IMR-90 (cell line): Measurements from ENCODE around the gene RPUSD1. TPM values are rescaled to one million over a fixed set of nuclear protein-coding genes. Genes with fewer than 3 reads are reported as not detected.

Source experiments
- ATAC-seq: fragments of 200-7000 bp; cut with Tn5 transposase; 2 replicates; pipeline ENCODE4 v1.9.1; 2020; ENCODE audit warnings: low read depth, mild to moderate bottlenecking, moderate library complexity
- BruUV-seq: library from RNA; stranded (reverse); fragments of 400-500 nt; replicated peaks from 2 replicates; lab custom pipeline; 2021; lab: Mats Ljungman, UMichigan
- CTCF ChIA-PET: fragments of 300-600 bp; formaldehyde crosslinking; extraction: SDS; loops from one replicate; lab custom pipeline; 2021; ENCODE audit warnings: antibody characterized with exemption; lab: Yijun Ruan, JAX
- POLR2A ChIA-PET: fragments of 300-600 bp; sonication (Branson Sonifier 250); formaldehyde crosslinking; loops from one replicate; lab custom pipeline; 2022; ENCODE audit warnings: antibody characterized with exemption; ENCODE audit not compliant: unreplicated experiment; lab: Charles Lee
- DNase-seq: peaks from one replicate; pipeline ENCODE4 v3.0.0; 2013
- H2AFZ ChIP-seq: replicated peaks from 2 replicates; pipeline ENCODE3; 2013; ENCODE audit warnings: low read length, mild to moderate bottlenecking; ENCODE audit not compliant: poor library complexity
- H2AK5ac ChIP-seq: 2 replicates; pipeline ENCODE4 v1.6.1; 2013; ENCODE audit warnings: low read depth, low read length, inconsistent platforms
- H2AK9ac ChIP-seq: replicated peaks from 2 replicates; pipeline ENCODE3; 2013; ENCODE audit warnings: mild to moderate bottlenecking, low read depth, low read length, moderate library complexity; ENCODE audit not compliant: poor library complexity
- H2BK120ac ChIP-seq: 2 replicates; pipeline ENCODE4 v1.6.1; 2013; ENCODE audit warnings: low read depth, low read length, inconsistent platforms
- H2BK15ac ChIP-seq: 3 replicates; pipeline ENCODE4 v1.6.1; 2013; ENCODE audit warnings: low read depth, low read length, inconsistent platforms
- H2BK20ac ChIP-seq: 2 replicates; pipeline ENCODE4 v1.6.1; 2013; ENCODE audit warnings: low read depth, mild to moderate bottlenecking, inconsistent platforms, low read length, moderate library complexity
- H2BK5ac ChIP-seq: 2 replicates; pipeline ENCODE4 v1.6.1; 2013; ENCODE audit warnings: mild to moderate bottlenecking, low read depth, low read length, inconsistent platforms; ENCODE audit not compliant: poor library complexity, severe bottlenecking
- H3K14ac ChIP-seq: replicated peaks from 2 replicates; pipeline ENCODE4 v1.6.1; 2013; ENCODE audit warnings: low read depth, low read length, inconsistent platforms
- H3K18ac ChIP-seq: 2 replicates; pipeline ENCODE4 v1.6.1; 2013; ENCODE audit warnings: low read depth, low read length, control low read depth
- H3K23ac ChIP-seq: 2 replicates; pipeline ENCODE4 v1.6.1; 2013; ENCODE audit warnings: low read depth, low read length, inconsistent platforms
- H3K27ac ChIP-seq: 2 replicates; pipeline ENCODE4 v1.5.1; 2013; ENCODE audit warnings: mild to moderate bottlenecking, control low read depth, low read length; ENCODE audit not compliant: insufficient read depth
- H3K27me3 ChIP-seq: 2 replicates; pipeline ENCODE4 v1.6.1; 2013; ENCODE audit warnings: low read length; ENCODE audit not compliant: control insufficient read depth, insufficient read depth
- H3K36me3 ChIP-seq: 2 replicates; pipeline ENCODE4 v1.6.1; 2013; ENCODE audit warnings: low read length, mixed read lengths; ENCODE audit not compliant: control insufficient read depth, insufficient read depth
- H3K4ac ChIP-seq: 2 replicates; pipeline ENCODE4 v1.6.1; 2013; ENCODE audit warnings: low read depth, low read length, inconsistent platforms
- H3K4me1 ChIP-seq: 2 replicates; pipeline ENCODE4 v1.6.1; 2013; ENCODE audit warnings: low read length, mixed read lengths; ENCODE audit not compliant: control insufficient read depth, insufficient read depth
- H3K4me2 ChIP-seq: 2 replicates; pipeline ENCODE4 v1.6.1; 2013; ENCODE audit warnings: low read depth, mild to moderate bottlenecking, control low read depth, low read length, moderate library complexity
- H3K4me3 ChIP-seq: 2 replicates; pipeline ENCODE4 v1.5.1; 2013; ENCODE audit warnings: low read depth, mild to moderate bottlenecking, control low read depth, low read length, moderate library complexity; ENCODE audit not compliant: insufficient read depth
- H3K56ac ChIP-seq: 2 replicates; pipeline ENCODE4 v1.6.1; 2013; ENCODE audit warnings: low read length, inconsistent platforms; ENCODE audit not compliant: insufficient read depth; ENCODE audit errors: extremely low read depth
- H3K79me1 ChIP-seq, 2 experiments: 2 replicates each; pipeline ENCODE4 v1.6.1; 2013; ENCODE audit warnings: low read length in 2 of 2, inconsistent platforms in 1 of 2, low read depth in 1 of 2
- H3K9ac ChIP-seq: 2 replicates; pipeline ENCODE4 v1.6.1; 2013; ENCODE audit warnings: low read depth, low read length, control low read depth
- H3K9me1 ChIP-seq: 2 replicates; pipeline ENCODE4 v1.6.1; 2013; ENCODE audit warnings: low read length, inconsistent platforms; ENCODE audit not compliant: insufficient read depth
- H3K9me3 ChIP-seq: 2 replicates; pipeline ENCODE4 v1.6.1; 2013; ENCODE audit warnings: low read length; ENCODE audit not compliant: control insufficient read depth, insufficient read depth
- H4K20me1 ChIP-seq: 2 replicates; pipeline ENCODE4 v1.6.1; 2013; ENCODE audit warnings: low read length, inconsistent platforms; ENCODE audit not compliant: insufficient read depth
- H4K5ac ChIP-seq: 2 replicates; pipeline ENCODE4 v1.6.1; 2013; ENCODE audit warnings: mild to moderate bottlenecking, low read depth, low read length, control low read depth
- H4K8ac ChIP-seq, 2 experiments: 2 replicates each; pipeline ENCODE4 v1.6.1; 2013; ENCODE audit warnings: low read depth in 2 of 2, low read length in 2 of 2, control low read depth in 1 of 2, inconsistent platforms in 1 of 2
- H4K91ac ChIP-seq: 2 replicates; pipeline ENCODE4 v1.6.1; 2013; ENCODE audit warnings: low read depth, low read length, inconsistent platforms; ENCODE audit not compliant: insufficient read depth
- CEBPB ChIP-seq: IDR thresholded peaks from 2 replicates; pipeline ENCODE4 v1.6.1; 2012; ENCODE audit warnings: low read depth, low read length, improper control_type of control experiment
- CHD1 ChIP-seq: IDR thresholded peaks from 2 replicates; pipeline ENCODE4 v1.6.1; 2012; ENCODE audit warnings: low read depth, low read length, improper control_type of control experiment
- FOS ChIP-seq: fragments of 150-350 bp; IDR thresholded peaks from 2 replicates; pipeline ENCODE4 v1.6.1; 2016; ENCODE audit warnings: low read depth, low read length
- POLR2A ChIP-seq: IDR thresholded peaks from 2 replicates; pipeline ENCODE4 v1.6.1; 2012; ENCODE audit warnings: mild to moderate bottlenecking, low read depth, low read length
- RFX5 ChIP-seq: IDR thresholded peaks from 2 replicates; pipeline ENCODE4 v1.8.0; 2012; ENCODE audit warnings: low read depth, mild to moderate bottlenecking, low read length, moderate library complexity
- WGBS, 2 experiments: methylation state at CpG; one replicate each; pipeline versions ENCODE4 v1.1.5 to v1.1.7; 2013; ENCODE audit warnings: missing lambda C conversion rate in 2 of 2; ENCODE audit not compliant: insufficient read length in 1 of 2; ENCODE audit errors: extremely low coverage in 2 of 2; 5-methylcytosine and 5-hydroxymethylcytosine counted together
- dilution Hi-C: fragments of 300-500 bp; cut with HindIII; formaldehyde crosslinking; loops from one replicate; pipeline ENCODE4 v1.14.3; 2018; ENCODE audit warnings: low sequenced_read_pairs; ENCODE audit not compliant: unreplicated experiment
- in situ Hi-C: fragments of 300-500 bp; cut with MboI; formaldehyde crosslinking; loops from 3 replicates; pipeline ENCODE4 v1.14.3; 2019; ENCODE audit warnings: low sequenced_read_pairs, inconsistent platforms, mixed read lengths
- intact Hi-C: fragments of 100-400 bp; cut with micrococcal nuclease; formaldehyde crosslinking; loops from 2 replicates; pipeline ENCODE4 v1.10.0; 2022
- microRNA-seq, 2 experiments: library from miRNA; stranded (forward) in 1 of 2; unstranded in 1 of 2; fragments of 10-50 nt in 1 of 2; fragments of <30 nt in 1 of 2; gene quantifications in 1 of 2; microRNA quantifications in 1 of 2; one replicate each; pipeline versions ENCODE3 to v1.1.0; 2013 to 2020; ENCODE audit not compliant: insufficient read depth in 1 of 2, insufficient read length in 1 of 2, unreplicated experiment in 1 of 2
- polyA plus RNA-seq, 3 experiments: library from polyadenylated mRNA; depleted of rRNA; stranded (reverse); fragments of >200 nt; gene quantifications; 2 replicates each; pipeline ENCODE4 v1.2.3, GENCODE V29; 2012; ENCODE audit warnings: low replicate concordance in 1 of 3
- small RNA-seq, 5 experiments: library from RNA; depleted of rRNA; stranded (forward); fragments of <200 nt; gene quantifications; one replicate each; pipeline ENCODE3, GENCODE V24; 2012
- total RNA-seq: library from RNA; depleted of rRNA; stranded (reverse); fragments of >200 nt; gene quantifications from 2 replicates; pipeline ENCODE4 v1.2.3, GENCODE V29; 2012; rRNA removed
- TF ChIP-seq, protein P1 (sequence below): conservative IDR thresholded peaks from 2 replicates; pipeline ENCODE4 v1.5.1; 2012; ENCODE audit warnings: mild to moderate bottlenecking, low read depth, low read length, improper control_type of control experiment

The RPUSD1 gene
- total and polyA plus RNA-seq, 2 of the 4 experiments (the other 2 are of a cell fraction) = 13.1 to 32.3 TPM

DNA sequence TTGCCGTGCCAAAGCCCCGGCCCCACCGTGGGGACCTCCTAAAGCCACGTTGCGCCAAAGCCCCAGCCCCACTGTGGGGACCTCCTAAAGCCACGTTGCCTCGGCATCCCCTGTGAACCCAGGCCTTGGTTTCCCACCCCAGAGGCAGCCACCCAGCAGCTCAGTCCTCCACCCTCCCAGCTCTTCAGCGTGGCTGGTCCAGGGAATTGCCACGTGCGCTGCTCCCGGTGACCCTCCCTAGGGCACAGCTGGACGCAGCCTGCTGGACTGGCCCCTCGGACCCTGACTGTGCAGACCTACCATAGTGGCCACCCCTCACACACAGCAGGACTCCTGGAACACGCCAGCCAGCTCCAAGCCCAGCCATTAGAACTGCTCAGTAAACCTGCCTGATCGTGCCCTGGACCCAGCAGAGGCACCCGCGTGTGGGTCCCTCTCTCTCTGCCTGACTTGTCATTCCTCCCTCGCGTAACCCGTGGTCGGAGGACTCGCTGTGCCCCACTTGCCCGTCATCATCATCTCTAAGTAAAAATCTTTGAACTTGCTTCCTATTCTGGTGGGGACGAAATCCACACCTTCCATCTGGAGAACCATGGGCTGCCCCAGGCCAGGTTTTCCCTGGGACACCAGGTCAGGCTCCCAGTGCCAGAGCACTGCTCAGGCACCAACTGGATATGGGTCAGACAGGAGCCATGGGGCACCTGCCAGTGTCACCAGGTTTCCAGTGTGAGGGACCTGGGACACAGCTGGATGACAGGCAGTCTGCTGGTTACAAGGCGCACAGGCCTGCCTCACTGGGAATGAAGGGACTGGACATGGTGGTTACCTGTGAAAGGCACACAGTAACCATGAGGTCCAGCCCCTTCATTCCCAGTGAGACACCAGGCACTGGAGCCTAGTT is 53.0 kb downstream of the RPUSD1 start:
- Histone ChIP-seq H2AK9ac (no peak overlapping the region), H3K4me2 (no peak overlapping the region), H3K56ac (no peak overlapping the region), H2BK20ac (no peak overlapping the region), H3K18ac (no peak overlapping the region), H4K8ac (no peak overlapping the region), H2BK15ac (no peak overlapping the region), H4K91ac (no peak overlapping the region), H3K14ac (no peak overlapping the region), H3K79me1 (peaks cover 7 to 15% of the 10 kb centered on the region in 2 experiments), H3K4me3 (no peak overlapping the region), H3K27me3 (no peaks in the 10 kb centered on the region), H3K27ac (no peak overlapping the region), H3K23ac (no peak overlapping the region), H2BK120ac (no peak overlapping the region), H4K5ac (no peak overlapping the region), H4K20me1 (peaks cover 5% of the 10 kb centered on the region; the same call in 1 of the 2 replicates), H3K4ac (no peak overlapping the region), H3K9me1 (peaks cover 4% of the 10 kb centered on the region; the same call in 1 of the 2 replicates), H3K36me3 (peaks cover 50% of the 10 kb centered on the region), H3K9ac (no peak overlapping the region), H3K9me3 (no peaks in the 10 kb centered on the region), H2AFZ (no peak overlapping the region), H2BK5ac (no peak overlapping the region), H2AK5ac (no peak overlapping the region), H3K4me1 (peaks cover 5% of the 10 kb centered on the region; the same call in 1 of the 2 replicates)
- dilution Hi-C loops = no loop called here
- BruUV-seq = no TSS peak
- no peak for ATAC-seq
- DNase-seq = no peak
- ChIA-PET CTCF (no interaction called here), POLR2A (no interaction called here)
- intact Hi-C loops = no loop called here
- in situ Hi-C loops = no loop called here
- TF ChIP-seq FOS (no peak), POLR2A (no peak), CHD1 (no peak), CEBPB (no peak), RFX5 (no peak)
- TF ChIP-seq, protein P1, sequence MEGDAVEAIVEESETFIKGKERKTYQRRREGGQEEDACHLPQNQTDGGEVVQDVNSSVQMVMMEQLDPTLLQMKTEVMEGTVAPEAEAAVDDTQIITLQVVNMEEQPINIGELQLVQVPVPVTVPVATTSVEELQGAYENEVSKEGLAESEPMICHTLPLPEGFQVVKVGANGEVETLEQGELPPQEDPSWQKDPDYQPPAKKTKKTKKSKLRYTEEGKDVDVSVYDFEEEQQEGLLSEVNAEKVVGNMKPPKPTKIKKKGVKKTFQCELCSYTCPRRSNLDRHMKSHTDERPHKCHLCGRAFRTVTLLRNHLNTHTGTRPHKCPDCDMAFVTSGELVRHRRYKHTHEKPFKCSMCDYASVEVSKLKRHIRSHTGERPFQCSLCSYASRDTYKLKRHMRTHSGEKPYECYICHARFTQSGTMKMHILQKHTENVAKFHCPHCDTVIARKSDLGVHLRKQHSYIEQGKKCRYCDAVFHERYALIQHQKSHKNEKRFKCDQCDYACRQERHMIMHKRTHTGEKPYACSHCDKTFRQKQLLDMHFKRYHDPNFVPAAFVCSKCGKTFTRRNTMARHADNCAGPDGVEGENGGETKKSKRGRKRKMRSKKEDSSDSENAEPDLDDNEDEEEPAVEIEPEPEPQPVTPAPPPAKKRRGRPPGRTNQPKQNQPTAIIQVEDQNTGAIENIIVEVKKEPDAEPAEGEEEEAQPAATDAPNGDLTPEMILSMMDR = no peak
- WGBS, 2 experiments = 98% methylated on average over 9 of the region's 25 CpGs; no CpG with 5 or more reads in 1 of the 2 experiments

Small RNAs within 50 kb of the gene (microRNA-seq; reads per million reads assigned to microRNA genes)
- 0 reads per million in 2 experiments for gene MIR662

Small RNAs within 50 kb of the gene (small RNA-seq; reads per million reads assigned to genes)
- 0 reads per million in 5 experiments for gene MIR662

Other genes starting within 250 kb of the RPUSD1 start
- gene PRR35, start 228.0 kb downstream of the RPUSD1 start, total RNA-seq = not detected in 2 replicates
- gene PRR35, start 228.0 kb downstream of the RPUSD1 start, polyA plus RNA-seq (2012; rRNA removed) = not detected in 2 replicates
- gene NHLRC4, start 221.4 kb downstream of the RPUSD1 start, total RNA-seq = 0.56 and 0.72 TPM in 2 replicates
- 0.65 and 0.84 TPM in 2 replicates for gene NHLRC4, start 221.4 kb downstream of the RPUSD1 start, polyA plus RNA-seq (2012; rRNA removed)
- 5.9 and 7.2 TPM in 2 replicates for gene PIGQ, start 218.4 kb downstream of the RPUSD1 start, total RNA-seq
- gene PIGQ, start 218.4 kb downstream of the RPUSD1 start, polyA plus RNA-seq (2012; rRNA removed) = 36.8 and 40.5 TPM in 2 replicates
- 6.8 and 6.9 TPM in 2 replicates for gene RAB40C, start 198.3 kb downstream of the RPUSD1 start, total RNA-seq
- gene RAB40C, start 198.3 kb downstream of the RPUSD1 start, polyA plus RNA-seq (2012; rRNA removed) = 13.7 and 15.3 TPM in 2 replicates
- not detected in 2 replicates for gene WFIKKN1, start 157.4 kb downstream of the RPUSD1 start, total RNA-seq
- gene WFIKKN1, start 157.4 kb downstream of the RPUSD1 start, polyA plus RNA-seq (2012; rRNA removed) = 0.10 and 0.23 TPM in 2 replicates
- gene METTL26, start 152.1 kb downstream of the RPUSD1 start, total RNA-seq = 40.8 and 46.8 TPM in 2 replicates
- gene METTL26, start 152.1 kb downstream of the RPUSD1 start, polyA plus RNA-seq (2012; rRNA removed) = 128 and 184 TPM in 2 replicates
- gene MCRIP2, start 146.6 kb downstream of the RPUSD1 start, total RNA-seq = 6.3 and 8.6 TPM in 2 replicates
- gene MCRIP2, start 146.6 kb downstream of the RPUSD1 start, polyA plus RNA-seq (2012; rRNA removed) = 19.6 and 27.9 TPM in 2 replicates
- 1.4 and 1.7 TPM in 2 replicates for gene WDR90, start 139.0 kb downstream of the RPUSD1 start, total RNA-seq
- 18.7 and 21.7 TPM in 2 replicates for gene WDR90, start 139.0 kb downstream of the RPUSD1 start, polyA plus RNA-seq (2012; rRNA removed)
- 20.0 and 20.3 TPM in 2 replicates for gene RHOT2, start 120.2 kb downstream of the RPUSD1 start, total RNA-seq
- gene RHOT2, start 120.2 kb downstream of the RPUSD1 start, polyA plus RNA-seq (2012; rRNA removed) = 181 and 228 TPM in 2 replicates
- 0.72 and 0.83 TPM in 2 replicates for gene RHBDL1, start 112.7 kb downstream of the RPUSD1 start, total RNA-seq
- gene RHBDL1, start 112.7 kb downstream of the RPUSD1 start, polyA plus RNA-seq (2012; rRNA removed) = 4.1 and 4.8 TPM in 2 replicates
- 162 and 183 TPM in 2 replicates for gene STUB1, start 108.0 kb downstream of the RPUSD1 start, total RNA-seq
- gene STUB1, start 108.0 kb downstream of the RPUSD1 start, polyA plus RNA-seq (2012; rRNA removed) = 186 and 195 TPM in 2 replicates
- gene JMJD8, start 104.0 kb downstream of the RPUSD1 start, total RNA-seq = 17.2 and 17.7 TPM in 2 replicates
- 62.5 and 72.2 TPM in 2 replicates for gene JMJD8, start 104.0 kb downstream of the RPUSD1 start, polyA plus RNA-seq (2012; rRNA removed)
- gene WDR24, start 98.0 kb downstream of the RPUSD1 start, total RNA-seq = 0.72 and 1.1 TPM in 2 replicates
- 8.7 and 10.8 TPM in 2 replicates for gene WDR24, start 98.0 kb downstream of the RPUSD1 start, polyA plus RNA-seq (2012; rRNA removed)
- gene FBXL16, start 82.6 kb downstream of the RPUSD1 start, total RNA-seq = 0.18 and 0.56 TPM in 2 replicates
- gene FBXL16, start 82.6 kb downstream of the RPUSD1 start, polyA plus RNA-seq (2012; rRNA removed) = 2.2 and 3.0 TPM in 2 replicates
- gene METRN, start 73.3 kb downstream of the RPUSD1 start, total RNA-seq = 6.1 and 8.6 TPM in 2 replicates
- 48.2 and 91.1 TPM in 2 replicates for gene METRN, start 73.3 kb downstream of the RPUSD1 start, polyA plus RNA-seq (2012; rRNA removed)
- gene ANTKMT, start 67.2 kb downstream of the RPUSD1 start, total RNA-seq = 7.3 and 7.5 TPM in 2 replicates
- 16.2 and 25.7 TPM in 2 replicates for gene ANTKMT, start 67.2 kb downstream of the RPUSD1 start, polyA plus RNA-seq (2012; rRNA removed)
- gene CCDC78, start 61.9 kb downstream of the RPUSD1 start, total RNA-seq = 0.54 and 0.56 TPM in 2 replicates
- gene CCDC78, start 61.9 kb downstream of the RPUSD1 start, polyA plus RNA-seq (2012; rRNA removed) = 4.6 and 5.5 TPM in 2 replicates
- gene HAGHL, start 61.3 kb downstream of the RPUSD1 start, total RNA-seq = 3.0 and 3.1 TPM in 2 replicates
- gene HAGHL, start 61.3 kb downstream of the RPUSD1 start, polyA plus RNA-seq (2012; rRNA removed) = 12.5 and 17.5 TPM in 2 replicates
- 13.9 and 17.0 TPM in 2 replicates for gene CIAO3, start 47.4 kb downstream of the RPUSD1 start, total RNA-seq
- gene CIAO3, start 47.4 kb downstream of the RPUSD1 start, polyA plus RNA-seq (2012; rRNA removed) = 20.2 and 20.5 TPM in 2 replicates
- gene MSLN, start 27.6 kb downstream of the RPUSD1 start, total RNA-seq = not detected in 2 replicates
- gene MSLN, start 27.6 kb downstream of the RPUSD1 start, polyA plus RNA-seq (2012; rRNA removed) = 0.14 and 0.22 TPM in 2 replicates
- 3.1 and 3.2 TPM in 2 replicates for gene CHTF18, start 239 bp upstream of the RPUSD1 start, total RNA-seq
- gene CHTF18, start 239 bp upstream of the RPUSD1 start, polyA plus RNA-seq (2012; rRNA removed) = 21.4 and 28.1 TPM in 2 replicates
- gene GNG13, start 12.4 kb upstream of the RPUSD1 start, total RNA-seq = not detected in 2 replicates
- gene GNG13, start 12.4 kb upstream of the RPUSD1 start, polyA plus RNA-seq (2012; rRNA removed) = not detected in 2 replicates
- 6.7 and 13.1 TPM in 2 replicates for gene LMF1, start 182.6 kb upstream of the RPUSD1 start, total RNA-seq
- 7.7 and 11.0 TPM in 2 replicates for gene LMF1, start 182.6 kb upstream of the RPUSD1 start, polyA plus RNA-seq (2012; rRNA removed)
- under 0.01 TPM in 2 replicates for gene SOX8, start 193.4 kb upstream of the RPUSD1 start, total RNA-seq
- gene SOX8, start 193.4 kb upstream of the RPUSD1 start, polyA plus RNA-seq (2012; rRNA removed) = 0.26 and 0.27 TPM in 2 replicates